Activated T-helper 2 cell treated with anti-CD3 and anti-CD28 coated beads, Interferon-gamma antibody, Interleukin-2, Interleukin-4, amounts not matched to agents 10 μg/mL and 5 μg/mL and 100 μg/mL, durations not matched to agents 14 hours and 24 hours and 36 hours (primary cell): ENCODE results near the gene LRRC74A. TPM values are rescaled to one million over a fixed set of nuclear protein-coding genes. Genes with fewer than 3 reads are reported as not detected.

ENCODE experiments used
- DNase-seq: peaks from one replicate; pipeline ENCODE4 v3.0.0; 2021; ENCODE audit warnings: low spot score
- H3K27ac Mint-ChIP-seq: one replicate; pipeline ENCODE4 v1.8.0; 2021; ENCODE audit warnings: mixed read lengths
- H3K27me3 Mint-ChIP-seq: one replicate; pipeline ENCODE4 v1.8.0; 2021; ENCODE audit warnings: low read depth, mixed read lengths
- H3K36me3 Mint-ChIP-seq: one replicate; pipeline ENCODE4 v1.8.0; 2021; ENCODE audit warnings: low read depth, mixed read lengths
- H3K4me1 Mint-ChIP-seq: one replicate; pipeline ENCODE4 v1.8.0; 2021; ENCODE audit warnings: low read depth, mixed read lengths
- H3K4me3 Mint-ChIP-seq: one replicate; pipeline ENCODE4 v1.8.0; 2021; ENCODE audit warnings: low read depth, mild to moderate bottlenecking, moderate library complexity, mixed read lengths
- H3K9me3 Mint-ChIP-seq: one replicate; pipeline ENCODE4 v1.8.0; 2021; ENCODE audit warnings: mixed read lengths
- intact Hi-C: fragments of 100-400 bp; cut with micrococcal nuclease; formaldehyde crosslinking; loops from one replicate; pipeline ENCODE4 v1.15.1; 2023
- total RNA-seq: library from RNA; stranded (reverse); gene quantifications from 2 replicates; pipeline ENCODE4 v1.2.3, GENCODE V29; 2022

Gene LRRC74A
- total RNA-seq, 1 donor from 2014 or later = not detected

DNA sequence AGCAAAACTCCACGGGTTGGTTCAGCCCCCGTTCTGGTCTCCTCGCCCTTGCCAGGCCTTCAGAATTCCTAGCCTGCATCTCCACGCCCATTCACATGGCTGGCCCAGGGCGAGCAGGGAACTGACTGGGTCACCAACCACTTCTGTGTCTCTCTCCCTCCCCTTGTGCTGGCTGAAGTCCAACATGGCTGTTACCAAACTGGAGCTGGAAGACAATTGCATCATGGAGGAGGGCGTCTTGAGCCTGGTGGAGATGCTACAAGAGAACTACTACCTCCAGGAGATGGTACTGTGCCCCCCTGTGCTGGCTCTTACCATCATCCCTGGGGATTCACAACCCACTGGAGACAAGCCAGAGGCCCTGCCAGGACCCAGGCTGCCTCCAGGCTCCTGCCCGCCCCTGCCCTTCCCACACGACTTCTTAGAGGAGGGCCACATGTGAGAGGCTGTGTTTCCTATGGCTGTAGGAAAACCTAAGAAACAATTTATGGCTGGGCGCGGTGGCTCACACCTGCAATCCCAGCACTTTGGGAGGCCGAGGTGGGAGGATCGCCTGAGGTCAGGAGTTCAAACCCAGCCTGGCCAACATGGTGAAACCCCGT lies 9.9 kb downstream of the LRRC74A start:
- no peak for DNase-seq
- Mint-ChIP-seq H3K36me3 (no peaks in the 10 kb centered on the region), H3K27ac (no peak overlapping the region), H3K4me1 (no peaks in the 10 kb centered on the region), H3K9me3 (no peaks in the 10 kb centered on the region), H3K4me3 (no peak overlapping the region), H3K27me3 (peaks cover 21% of the 10 kb centered on the region)
- intact Hi-C loops = no loop called here

- intact Hi-C loops = no loop called here
- Mint-ChIP-seq H3K36me3 (no peaks in the 10 kb centered on the region), H3K4me3 (no peak overlapping the region), H3K9me3 (no peaks in the 10 kb centered on the region), H3K27ac (no peak overlapping the region), H3K4me1 (no peaks in the 10 kb centered on the region), H3K27me3 (peaks cover 23% of the 10 kb centered on the region)
- DNase-seq = no peak
Observed at GRCh38 chr14:76837524-76837923, 11.3 kb downstream of the LRRC74A start.

DNA sequence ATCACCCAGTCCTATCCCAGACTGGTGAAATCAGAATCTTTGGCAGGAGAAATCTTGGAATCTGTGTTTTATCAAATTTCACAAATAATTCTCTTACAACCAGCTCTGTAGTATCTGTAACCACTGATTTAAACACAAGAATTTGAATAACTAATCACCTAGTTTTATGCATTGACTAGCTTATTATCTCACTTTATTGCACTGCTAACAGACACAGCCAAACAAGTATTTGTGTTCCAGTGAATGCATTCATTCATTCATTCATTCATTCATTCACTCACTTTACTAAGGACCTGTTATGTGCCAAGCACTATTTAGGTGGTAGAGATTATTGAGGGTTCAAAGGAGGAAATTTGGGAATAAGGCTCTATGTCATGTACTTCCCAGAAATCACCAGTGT lies 16.2 kb downstream of the LRRC74A start:
- intact Hi-C loops = no loop called here
- Mint-ChIP-seq H3K9me3 (no peaks in the 10 kb centered on the region), H3K27me3 (peaks cover 27% of the 10 kb centered on the region), H3K4me3 (no peak overlapping the region), H3K36me3 (no peaks in the 10 kb centered on the region), H3K4me1 (peaks cover 6% of the 10 kb centered on the region), H3K27ac (no peak overlapping the region)
- no peak for DNase-seq

DNA sequence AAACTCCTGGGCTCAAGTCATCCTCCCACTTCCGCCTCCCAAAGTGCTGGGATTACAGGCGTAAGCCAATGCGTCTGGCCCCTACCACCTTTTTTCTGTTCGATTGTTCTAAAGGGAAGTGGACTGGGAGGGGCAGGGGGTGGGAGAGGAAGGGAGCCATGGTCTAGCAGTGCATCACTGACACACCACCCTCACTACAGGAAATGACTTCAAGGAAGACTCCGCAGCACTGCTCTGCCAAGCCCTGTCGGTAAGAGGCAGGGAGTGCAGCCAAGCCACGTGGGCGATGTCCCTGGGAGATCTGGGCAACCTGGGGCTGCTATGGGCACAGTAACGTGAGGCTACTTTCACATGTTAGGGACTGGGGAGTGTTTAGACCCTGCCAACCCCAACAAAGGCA lies 18.0 kb downstream of the LRRC74A start:
- no peak overlapping the region for H3K4me3 Mint-ChIP-seq
- H3K9me3 Mint-ChIP-seq = no peaks in the 10 kb centered on the region
- intact Hi-C loops = no loop called here
- peak overlapping the region; percentile 76 for H3K27ac Mint-ChIP-seq
- DNase-seq = peak; percentile 48
- peaks cover 15% of the 10 kb centered on the region for H3K27me3 Mint-ChIP-seq
- H3K4me1 Mint-ChIP-seq = peaks cover 6% of the 10 kb centered on the region
- no peaks in the 10 kb centered on the region for H3K36me3 Mint-ChIP-seq

- Mint-ChIP-seq H3K9me3 (no peaks in the 10 kb centered on the region), H3K27me3 (peaks cover 15% of the 10 kb centered on the region), H3K27ac (no peak overlapping the region), H3K36me3 (no peaks in the 10 kb centered on the region), H3K4me1 (peaks cover 6% of the 10 kb centered on the region), H3K4me3 (no peak overlapping the region)
- intact Hi-C loops = no loop called here
- no peak for DNase-seq
Observed at GRCh38 chr14:76846331-76847047, 20.3 kb downstream of the LRRC74A start.

- Mint-ChIP-seq H3K4me1 (peaks cover 6% of the 10 kb centered on the region), H3K27ac (no peak overlapping the region), H3K27me3 (peaks cover 10% of the 10 kb centered on the region), H3K9me3 (no peaks in the 10 kb centered on the region), H3K36me3 (no peaks in the 10 kb centered on the region), H3K4me3 (no peak overlapping the region)
- DNase-seq = no peak
- intact Hi-C loops = no loop called here
Observed at GRCh38 chr14:76848879-76849278, 22.7 kb downstream of the LRRC74A start.

DNA sequence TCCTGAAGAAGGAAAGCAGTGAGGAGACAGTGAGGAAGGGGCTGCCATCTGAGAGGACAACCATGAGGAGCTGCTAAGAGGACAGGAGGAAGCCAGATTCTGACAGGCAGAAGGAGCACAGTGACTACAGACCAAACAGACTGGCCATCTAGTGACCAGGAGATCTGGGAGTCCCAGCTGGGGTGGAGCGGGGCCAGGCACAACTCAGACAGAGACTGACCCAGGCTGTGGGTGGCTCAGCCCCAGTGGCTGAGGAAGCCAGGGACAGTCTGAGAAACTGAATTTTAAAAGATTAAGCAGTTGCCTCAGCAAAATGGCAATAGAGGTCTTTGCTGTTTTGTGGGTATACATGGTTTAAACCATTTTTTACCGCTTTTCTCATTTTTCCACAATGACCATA lies 28.9 kb downstream of the LRRC74A start:
- H3K4me3 Mint-ChIP-seq = no peak overlapping the region
- H3K27ac Mint-ChIP-seq = no peak overlapping the region
- no peak for DNase-seq
- peaks cover 18% of the 10 kb centered on the region for H3K27me3 Mint-ChIP-seq
- no peaks in the 10 kb centered on the region for H3K4me1 Mint-ChIP-seq
- H3K9me3 Mint-ChIP-seq = no peaks in the 10 kb centered on the region
- no peaks in the 10 kb centered on the region for H3K36me3 Mint-ChIP-seq
- intact Hi-C loops = no loop called here

DNA sequence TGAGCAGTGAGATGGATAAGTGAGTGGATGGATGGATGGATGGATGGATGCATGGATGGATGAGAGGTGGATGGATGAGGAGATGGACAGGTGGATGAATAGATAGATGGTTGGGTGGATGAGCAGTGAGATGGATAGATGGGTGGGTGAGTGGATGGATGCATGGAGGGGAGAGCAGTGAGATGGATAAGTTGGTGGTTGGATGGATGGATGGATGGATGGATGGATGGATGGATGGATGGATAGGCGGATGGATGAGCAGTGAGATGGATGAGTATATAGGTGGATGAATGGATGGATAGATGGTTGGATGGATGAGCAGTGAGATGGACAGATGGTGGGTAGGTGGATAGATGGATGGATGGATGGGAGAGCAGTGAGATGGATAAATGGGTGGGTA lies 30.6 kb downstream of the LRRC74A start:
- intact Hi-C loops = no loop called here
- no peak for DNase-seq
- Mint-ChIP-seq H3K4me1 (no peaks in the 10 kb centered on the region), H3K27me3 (peaks cover 18% of the 10 kb centered on the region), H3K4me3 (no peak overlapping the region), H3K27ac (no peak overlapping the region), H3K36me3 (no peaks in the 10 kb centered on the region), H3K9me3 (no peaks in the 10 kb centered on the region)

- peaks cover 17% of the 10 kb centered on the region for H3K27me3 Mint-ChIP-seq
- no peak overlapping the region for H3K27ac Mint-ChIP-seq
- DNase-seq = no peak
- H3K4me1 Mint-ChIP-seq = peaks cover 3% of the 10 kb centered on the region
- H3K9me3 Mint-ChIP-seq = no peaks in the 10 kb centered on the region
- no peaks in the 10 kb centered on the region for H3K36me3 Mint-ChIP-seq
- H3K4me3 Mint-ChIP-seq = no peak overlapping the region
- intact Hi-C loops = no loop called here
Observed at GRCh38 chr14:76861574-76862255, 35.5 kb downstream of the LRRC74A start.

- no peak for DNase-seq
- no peaks in the 10 kb centered on the region for H3K36me3 Mint-ChIP-seq
- intact Hi-C loops = no loop called here
- H3K9me3 Mint-ChIP-seq = no peaks in the 10 kb centered on the region
- no peak overlapping the region for H3K4me3 Mint-ChIP-seq
- H3K27ac Mint-ChIP-seq = no peak overlapping the region
- peaks cover 13% of the 10 kb centered on the region for H3K27me3 Mint-ChIP-seq
- peaks cover 8% of the 10 kb centered on the region for H3K4me1 Mint-ChIP-seq
Observed at GRCh38 chr14:76862546-76863282, 36.5 kb downstream of the LRRC74A start.

DNA sequence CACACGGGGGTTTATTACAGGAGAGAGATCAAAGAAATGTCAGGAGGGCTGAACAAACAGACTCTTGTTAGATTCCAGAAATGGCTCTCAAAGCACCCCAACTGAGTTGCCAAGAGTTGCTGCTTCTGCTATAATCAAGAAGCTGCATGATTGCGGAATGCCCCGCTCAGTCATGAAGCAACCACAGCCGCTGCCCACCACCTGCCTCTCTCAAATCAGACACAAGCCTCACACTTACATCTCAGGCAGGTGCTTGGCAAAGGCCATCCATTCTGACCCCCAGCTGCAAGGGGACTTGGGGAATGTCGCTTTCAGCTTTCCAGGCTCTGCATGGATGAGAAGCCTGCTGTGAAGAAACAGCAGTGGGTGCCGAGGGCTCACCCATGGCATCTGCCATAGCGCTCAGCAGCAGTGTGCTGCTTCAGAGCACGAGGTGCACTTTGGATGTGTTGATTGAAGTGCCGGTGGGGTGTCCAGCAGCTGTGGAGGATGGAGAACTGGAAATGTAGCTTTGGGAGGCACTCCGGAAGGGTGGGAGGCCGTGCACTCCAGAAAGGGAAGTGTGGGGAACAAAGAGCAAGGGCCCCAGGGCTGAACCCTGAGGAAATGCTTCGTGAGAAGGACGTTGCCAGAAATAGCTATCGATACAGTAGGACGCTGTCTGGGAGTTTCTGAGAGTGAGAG lies 37.7 kb downstream of the LRRC74A start:
- H3K36me3 Mint-ChIP-seq = no peaks in the 10 kb centered on the region
- H3K27me3 Mint-ChIP-seq = peaks cover 13% of the 10 kb centered on the region
- no peak overlapping the region for H3K4me3 Mint-ChIP-seq
- H3K27ac Mint-ChIP-seq = no peak overlapping the region
- no peaks in the 10 kb centered on the region for H3K9me3 Mint-ChIP-seq
- peaks cover 10% of the 10 kb centered on the region for H3K4me1 Mint-ChIP-seq
- DNase-seq = no peak
- intact Hi-C loops = no loop called here

DNA sequence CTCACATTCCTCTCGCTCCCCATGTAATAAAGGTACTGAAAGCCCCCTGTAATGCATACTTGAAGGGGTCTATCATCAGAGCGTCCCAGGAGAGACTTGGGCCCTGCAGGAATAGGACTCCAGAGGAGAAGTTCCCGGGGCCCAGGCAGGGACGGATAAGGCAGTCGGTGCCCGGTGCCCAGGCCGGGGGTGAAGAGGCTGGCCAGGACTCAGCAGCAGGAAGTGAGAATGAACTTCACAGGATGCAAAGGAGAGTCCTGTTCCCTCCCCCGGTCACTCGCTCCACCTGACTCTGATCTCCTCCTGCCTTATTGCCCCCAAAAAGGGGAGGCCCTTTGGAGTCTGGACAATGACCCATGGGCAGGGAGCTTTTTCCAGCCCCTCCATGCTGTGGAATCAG lies 40.2 kb downstream of the LRRC74A start:
- Mint-ChIP-seq H3K27ac (no peak overlapping the region), H3K4me3 (no peak overlapping the region), H3K27me3 (peaks cover 9% of the 10 kb centered on the region), H3K4me1 (peaks cover 10% of the 10 kb centered on the region), H3K36me3 (no peaks in the 10 kb centered on the region), H3K9me3 (no peaks in the 10 kb centered on the region)
- no peak for DNase-seq
- intact Hi-C loops = no loop called here
